ENCODE measurements around the gene INA.

- TF ChIP-seq, protein P1, sequence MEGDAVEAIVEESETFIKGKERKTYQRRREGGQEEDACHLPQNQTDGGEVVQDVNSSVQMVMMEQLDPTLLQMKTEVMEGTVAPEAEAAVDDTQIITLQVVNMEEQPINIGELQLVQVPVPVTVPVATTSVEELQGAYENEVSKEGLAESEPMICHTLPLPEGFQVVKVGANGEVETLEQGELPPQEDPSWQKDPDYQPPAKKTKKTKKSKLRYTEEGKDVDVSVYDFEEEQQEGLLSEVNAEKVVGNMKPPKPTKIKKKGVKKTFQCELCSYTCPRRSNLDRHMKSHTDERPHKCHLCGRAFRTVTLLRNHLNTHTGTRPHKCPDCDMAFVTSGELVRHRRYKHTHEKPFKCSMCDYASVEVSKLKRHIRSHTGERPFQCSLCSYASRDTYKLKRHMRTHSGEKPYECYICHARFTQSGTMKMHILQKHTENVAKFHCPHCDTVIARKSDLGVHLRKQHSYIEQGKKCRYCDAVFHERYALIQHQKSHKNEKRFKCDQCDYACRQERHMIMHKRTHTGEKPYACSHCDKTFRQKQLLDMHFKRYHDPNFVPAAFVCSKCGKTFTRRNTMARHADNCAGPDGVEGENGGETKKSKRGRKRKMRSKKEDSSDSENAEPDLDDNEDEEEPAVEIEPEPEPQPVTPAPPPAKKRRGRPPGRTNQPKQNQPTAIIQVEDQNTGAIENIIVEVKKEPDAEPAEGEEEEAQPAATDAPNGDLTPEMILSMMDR (IDR thresholded peaks at IDR 0.05; ENCODE audit: low read length): no peak
- no peak for TF ChIP-seq EZH2 (IDR thresholded peaks at IDR 0.05; ENCODE audit: borderline replicate concordance, low read length)
Measured at GRCh38 chr10:103307594-103307993, 30.7 kb downstream of the INA start.
